ENCODE results near the gene GCHFR. TPM values are rescaled to one million over a fixed set of nuclear protein-coding genes. Genes with fewer than 3 reads are reported as not detected.

GCHFR gene
- total RNA-seq, 1 donor from 2014 or later = 5.0 TPM

DNA sequence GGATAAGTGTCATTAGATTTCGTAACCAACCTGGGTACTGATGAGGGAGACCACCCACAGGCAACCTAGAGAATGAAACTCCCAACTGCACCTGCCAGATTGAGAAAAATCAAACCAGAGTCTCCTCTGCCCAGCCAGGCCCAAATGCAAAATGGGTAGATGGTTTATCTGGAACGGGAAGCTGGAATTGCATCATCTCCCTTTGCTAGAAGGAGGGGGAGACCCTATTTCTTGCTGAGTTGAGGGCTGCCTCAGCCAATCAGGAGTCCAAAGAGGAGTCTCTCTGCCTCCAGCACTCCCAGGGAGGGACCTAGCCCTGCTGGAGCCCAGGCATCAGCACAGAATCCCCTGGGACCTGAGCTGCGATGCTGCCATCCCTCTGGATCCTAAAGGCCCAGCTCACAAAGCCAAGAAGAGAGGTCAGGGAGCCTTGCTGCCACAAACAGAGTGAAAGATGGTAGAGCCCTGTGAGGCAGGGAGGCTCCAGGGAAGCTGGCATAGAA, 16.9 kb upstream of the GCHFR start:
- Mint-ChIP-seq H3K27me3 (ENCODE audit: unreplicated experiment) (peaks cover 6% of the 10 kb centered on the region), H3K36me3 (ENCODE audit: unreplicated experiment) (no peaks in the 10 kb centered on the region), H3K9me3 (ENCODE audit: unreplicated experiment) (no peaks in the 10 kb centered on the region), H3K4me1 (ENCODE audit: low read depth, unreplicated experiment) (peaks cover 25% of the 10 kb centered on the region), H3K4me3 (ENCODE audit: unreplicated experiment) (peak overlapping the region; percentile 52), H3K27ac (ENCODE audit: unreplicated experiment) (peak overlapping the region; percentile 69)
- DNase-seq = no peak
- no peak for TF ChIP-seq CTCF (IDR thresholded peaks at IDR 0.05; ENCODE audit: partially characterized antibody, unreplicated experiment)

DNA sequence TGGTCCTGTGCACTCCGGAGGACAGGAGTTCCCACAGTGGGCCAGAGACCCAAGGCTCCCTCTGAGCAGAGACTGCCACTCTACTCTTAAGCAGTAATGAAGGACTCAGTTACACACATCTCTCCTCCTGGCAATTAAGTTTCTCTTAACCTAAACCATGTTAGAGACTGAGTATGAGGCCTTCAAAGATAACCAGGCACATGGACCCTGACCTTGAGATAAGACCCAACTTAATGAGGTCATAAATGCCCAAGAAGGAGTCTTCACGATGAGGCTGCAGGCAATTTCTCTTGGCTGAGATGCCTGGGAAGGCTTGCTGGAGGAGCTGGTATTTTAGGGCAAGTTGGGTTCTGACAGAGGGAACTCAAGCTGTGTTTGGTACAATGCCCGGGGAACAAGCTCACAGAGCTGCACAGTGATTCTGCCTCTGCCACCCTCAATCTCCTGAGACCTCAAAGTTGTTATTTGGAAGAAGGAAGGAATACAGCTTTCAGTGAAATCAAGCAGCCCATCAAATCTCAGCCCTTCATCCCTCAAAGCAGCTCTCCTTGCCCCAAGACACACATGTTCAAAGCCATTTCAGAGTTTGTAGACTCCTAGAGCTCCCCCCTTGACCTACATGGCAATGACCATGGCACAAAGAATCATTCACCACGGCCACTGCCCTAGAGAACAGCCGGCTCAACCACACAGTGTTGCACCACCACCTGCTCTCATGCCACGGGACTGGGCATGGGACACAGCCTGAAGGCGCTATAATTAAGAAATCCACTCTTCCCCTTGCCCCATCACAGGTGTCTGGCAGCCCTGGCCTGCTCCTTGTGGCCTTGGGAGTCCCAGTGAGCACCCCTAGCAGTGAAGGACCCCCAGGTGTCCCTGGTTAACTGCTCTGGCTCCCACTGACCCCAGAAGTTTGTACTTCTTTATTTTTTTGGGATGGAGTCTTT, 15.9 kb upstream of the GCHFR start:
- Mint-ChIP-seq H3K9me3 (ENCODE audit: unreplicated experiment) (no peaks in the 10 kb centered on the region), H3K36me3 (ENCODE audit: unreplicated experiment) (no peaks in the 10 kb centered on the region), H3K4me1 (ENCODE audit: low read depth, unreplicated experiment) (peaks cover 27% of the 10 kb centered on the region), H3K27me3 (ENCODE audit: unreplicated experiment) (peaks cover 4% of the 10 kb centered on the region), H3K27ac (ENCODE audit: unreplicated experiment) (no peak overlapping the region), H3K4me3 (ENCODE audit: unreplicated experiment) (no peak overlapping the region)
- no peak for DNase-seq
- TF ChIP-seq CTCF (IDR thresholded peaks at IDR 0.05; ENCODE audit: partially characterized antibody, unreplicated experiment) = no peak

GRCh38 chr15:40749151-40749630, 14.7 kb upstream of the GCHFR start:
- no peak overlapping the region for H3K27ac Mint-ChIP-seq (ENCODE audit: unreplicated experiment)
- no peak for TF ChIP-seq CTCF (IDR thresholded peaks at IDR 0.05; ENCODE audit: partially characterized antibody, unreplicated experiment)
- H3K4me1 Mint-ChIP-seq (ENCODE audit: low read depth, unreplicated experiment) = peaks cover 20% of the 10 kb centered on the region
- H3K4me3 Mint-ChIP-seq (ENCODE audit: unreplicated experiment) = no peak overlapping the region
- DNase-seq = no peak
- peaks cover 4% of the 10 kb centered on the region for H3K27me3 Mint-ChIP-seq (ENCODE audit: unreplicated experiment)
- H3K9me3 Mint-ChIP-seq (ENCODE audit: unreplicated experiment) = no peaks in the 10 kb centered on the region
- no peaks in the 10 kb centered on the region for H3K36me3 Mint-ChIP-seq (ENCODE audit: unreplicated experiment)

GRCh38 chr15:40750885-40751284, 13.0 kb upstream of the GCHFR start:
- DNase-seq = no peak
- peaks cover 5% of the 10 kb centered on the region for H3K9me3 Mint-ChIP-seq (ENCODE audit: unreplicated experiment)
- H3K4me3 Mint-ChIP-seq (ENCODE audit: unreplicated experiment) = no peak overlapping the region
- TF ChIP-seq CTCF (IDR thresholded peaks at IDR 0.05; ENCODE audit: partially characterized antibody, unreplicated experiment) = no peak
- no peaks in the 10 kb centered on the region for H3K36me3 Mint-ChIP-seq (ENCODE audit: unreplicated experiment)
- H3K4me1 Mint-ChIP-seq (ENCODE audit: low read depth, unreplicated experiment) = peaks cover 10% of the 10 kb centered on the region
- peaks cover 7% of the 10 kb centered on the region for H3K27me3 Mint-ChIP-seq (ENCODE audit: unreplicated experiment)
- no peak overlapping the region for H3K27ac Mint-ChIP-seq (ENCODE audit: unreplicated experiment)

GRCh38 chr15:40751745-40752144, 12.1 kb upstream of the GCHFR start:
- Mint-ChIP-seq H3K4me3 (ENCODE audit: unreplicated experiment) (no peak overlapping the region), H3K27ac (ENCODE audit: unreplicated experiment) (no peak overlapping the region), H3K36me3 (ENCODE audit: unreplicated experiment) (no peaks in the 10 kb centered on the region), H3K27me3 (ENCODE audit: unreplicated experiment) (peaks cover 7% of the 10 kb centered on the region), H3K4me1 (ENCODE audit: low read depth, unreplicated experiment) (peaks cover 7% of the 10 kb centered on the region), H3K9me3 (ENCODE audit: unreplicated experiment) (peaks cover 5% of the 10 kb centered on the region)
- no peak for TF ChIP-seq CTCF (IDR thresholded peaks at IDR 0.05; ENCODE audit: partially characterized antibody, unreplicated experiment)
- no peak for DNase-seq

Measured in glutamatergic neuron (in vitro differentiated cells).